ENCODE measurements around the gene PTPRJ. TPM values are rescaled to one million over a fixed set of nuclear protein-coding genes. Genes with fewer than 3 reads are reported as not detected.
"Not testable (repeated sequence)": the region's sequence is repeated elsewhere in the genome, so short reads cannot be mapped to it uniquely, and the experiment has no call there.

PTPRJ gene
- 24.3 and 25.5 TPM in 2 replicates for total RNA-seq
- long read RNA-seq, partial matches to known transcripts, result 0 of 6 reads
- long read RNA-seq, other reads (novel, unspliced or antisense), result 6 of 6 reads

DNA sequence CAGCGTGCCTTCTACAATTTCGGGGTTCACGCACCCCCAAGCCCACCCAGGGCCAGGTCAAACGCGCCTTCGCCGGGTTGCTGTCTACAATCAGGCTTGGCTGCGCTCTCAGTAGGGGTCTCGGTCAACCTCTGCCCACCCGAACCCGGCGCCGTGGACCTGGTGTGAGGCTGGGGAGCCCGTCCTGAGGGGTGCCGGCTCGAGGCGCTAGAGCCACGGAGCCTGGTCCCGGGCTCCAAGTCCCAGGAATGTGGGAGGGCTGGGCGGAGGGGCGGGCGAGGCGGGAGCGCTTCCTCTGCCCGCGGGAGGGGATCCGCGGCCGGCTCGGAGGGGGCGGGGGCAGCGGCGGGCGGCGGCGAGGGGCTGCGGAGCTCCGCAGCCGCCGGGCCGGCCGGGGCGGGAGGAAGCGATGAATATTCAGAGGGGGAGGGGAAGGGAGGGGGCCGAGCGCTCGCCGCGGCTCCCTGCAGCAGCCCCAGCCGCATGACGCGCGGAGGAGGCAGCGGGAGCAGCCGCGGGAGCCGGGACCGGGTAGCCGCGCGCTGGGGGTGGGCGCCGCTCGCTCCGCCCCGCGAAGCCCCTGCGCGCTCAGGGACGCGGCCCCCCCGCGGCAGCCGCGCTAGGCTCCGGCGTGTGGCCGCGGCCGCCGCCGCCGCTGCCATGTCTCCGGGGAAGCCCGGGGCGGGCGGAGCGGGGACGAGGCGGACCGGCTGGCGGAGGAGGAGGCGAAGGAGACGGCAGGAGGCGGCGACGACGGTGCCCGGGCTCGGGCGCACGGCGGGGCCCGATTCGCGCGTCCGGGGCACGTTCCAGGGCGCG is at the start of gene PTPRJ:
Gene PTPRJ, plus strand, starts transcription at position 472 of the 819 bp plus-strand sequence. CDS start 354 bp downstream, outside the sequence.
- H3K27ac Mint-ChIP-seq (ENCODE audit: unreplicated experiment), result no peak within 1 kb of the TSS
- DNase-seq (ENCODE audit: low read depth, low spot score), result peak; percentile 51
- no peaks in the 10 kb centered on the region for H3K36me3 Mint-ChIP-seq (ENCODE audit: low read depth)
- H3K4me1 Mint-ChIP-seq, result peaks cover 30% of the 10 kb centered on the region
- no peaks in the 10 kb centered on the region for H3K9me3 Mint-ChIP-seq
- TF ChIP-seq, protein P1, sequence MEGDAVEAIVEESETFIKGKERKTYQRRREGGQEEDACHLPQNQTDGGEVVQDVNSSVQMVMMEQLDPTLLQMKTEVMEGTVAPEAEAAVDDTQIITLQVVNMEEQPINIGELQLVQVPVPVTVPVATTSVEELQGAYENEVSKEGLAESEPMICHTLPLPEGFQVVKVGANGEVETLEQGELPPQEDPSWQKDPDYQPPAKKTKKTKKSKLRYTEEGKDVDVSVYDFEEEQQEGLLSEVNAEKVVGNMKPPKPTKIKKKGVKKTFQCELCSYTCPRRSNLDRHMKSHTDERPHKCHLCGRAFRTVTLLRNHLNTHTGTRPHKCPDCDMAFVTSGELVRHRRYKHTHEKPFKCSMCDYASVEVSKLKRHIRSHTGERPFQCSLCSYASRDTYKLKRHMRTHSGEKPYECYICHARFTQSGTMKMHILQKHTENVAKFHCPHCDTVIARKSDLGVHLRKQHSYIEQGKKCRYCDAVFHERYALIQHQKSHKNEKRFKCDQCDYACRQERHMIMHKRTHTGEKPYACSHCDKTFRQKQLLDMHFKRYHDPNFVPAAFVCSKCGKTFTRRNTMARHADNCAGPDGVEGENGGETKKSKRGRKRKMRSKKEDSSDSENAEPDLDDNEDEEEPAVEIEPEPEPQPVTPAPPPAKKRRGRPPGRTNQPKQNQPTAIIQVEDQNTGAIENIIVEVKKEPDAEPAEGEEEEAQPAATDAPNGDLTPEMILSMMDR (conservative IDR thresholded peaks at IDR 0.05), result peak; percentile 5
- peak within 1 kb of the TSS; percentile 88 for H3K4me3 Mint-ChIP-seq
- peaks cover 3% of the 10 kb centered on the region for H3K27me3 Mint-ChIP-seq (ENCODE audit: low read depth)

DNA sequence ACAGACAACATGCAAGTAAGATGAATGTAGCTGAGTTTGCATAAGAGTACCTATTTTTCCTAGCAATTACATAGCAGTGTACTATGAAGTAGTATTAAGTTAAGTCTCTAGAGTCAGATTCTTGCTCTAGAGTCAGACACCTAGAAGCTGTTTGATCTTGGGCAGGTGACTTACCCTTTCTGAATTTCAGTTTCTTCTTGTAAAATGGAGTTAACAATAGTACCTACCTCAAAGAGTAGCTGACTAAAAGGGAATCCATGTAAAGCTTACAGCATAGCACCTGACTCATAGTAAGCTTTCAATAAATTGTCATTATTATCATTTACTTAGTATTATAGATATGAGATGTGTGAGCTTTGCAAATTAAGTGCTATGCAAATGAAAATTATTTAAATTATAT is 47.8 kb upstream of the PTPRJ start:
- DNase-seq (ENCODE audit: low read depth, low spot score), result no peak
- Mint-ChIP-seq H3K36me3 (ENCODE audit: low read depth) (no peaks in the 10 kb centered on the region), H3K9me3 (no peaks in the 10 kb centered on the region), H3K4me3 (no peak overlapping the region), H3K27ac (ENCODE audit: unreplicated experiment) (no peak overlapping the region), H3K4me1 (peaks cover 9% of the 10 kb centered on the region), H3K27me3 (ENCODE audit: low read depth) (no peaks in the 10 kb centered on the region)
- TF ChIP-seq, protein P1 (conservative IDR thresholded peaks at IDR 0.05), result no peak

DNA sequence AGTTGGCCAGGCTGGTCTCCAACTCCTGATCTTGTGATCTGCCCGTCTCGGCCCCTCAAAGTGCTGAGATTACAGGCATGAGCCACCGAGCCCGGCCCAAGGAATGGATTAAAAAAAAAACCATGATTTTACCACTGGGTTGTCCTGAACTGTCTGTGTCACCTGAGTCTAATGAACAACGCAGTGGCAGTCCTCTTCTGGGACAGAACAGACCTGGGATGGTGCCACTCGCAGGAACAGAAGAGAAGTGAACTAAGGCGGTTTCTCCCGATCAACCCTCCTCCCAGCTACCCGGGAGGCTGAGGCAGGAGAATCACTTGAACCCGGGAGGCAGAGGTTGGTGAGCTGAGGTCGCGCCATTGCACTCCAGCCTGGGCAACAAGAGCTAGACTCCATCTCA is 46.6 kb upstream of the PTPRJ start:
- not testable (repeated sequence) for H3K27me3 Mint-ChIP-seq (ENCODE audit: low read depth); H3K4me3 Mint-ChIP-seq; H3K9me3 Mint-ChIP-seq; DNase-seq (ENCODE audit: low read depth, low spot score); H3K36me3 Mint-ChIP-seq (ENCODE audit: low read depth); H3K27ac Mint-ChIP-seq (ENCODE audit: unreplicated experiment)
- peaks cover 11% of the 10 kb centered on the region for H3K4me1 Mint-ChIP-seq

DNA sequence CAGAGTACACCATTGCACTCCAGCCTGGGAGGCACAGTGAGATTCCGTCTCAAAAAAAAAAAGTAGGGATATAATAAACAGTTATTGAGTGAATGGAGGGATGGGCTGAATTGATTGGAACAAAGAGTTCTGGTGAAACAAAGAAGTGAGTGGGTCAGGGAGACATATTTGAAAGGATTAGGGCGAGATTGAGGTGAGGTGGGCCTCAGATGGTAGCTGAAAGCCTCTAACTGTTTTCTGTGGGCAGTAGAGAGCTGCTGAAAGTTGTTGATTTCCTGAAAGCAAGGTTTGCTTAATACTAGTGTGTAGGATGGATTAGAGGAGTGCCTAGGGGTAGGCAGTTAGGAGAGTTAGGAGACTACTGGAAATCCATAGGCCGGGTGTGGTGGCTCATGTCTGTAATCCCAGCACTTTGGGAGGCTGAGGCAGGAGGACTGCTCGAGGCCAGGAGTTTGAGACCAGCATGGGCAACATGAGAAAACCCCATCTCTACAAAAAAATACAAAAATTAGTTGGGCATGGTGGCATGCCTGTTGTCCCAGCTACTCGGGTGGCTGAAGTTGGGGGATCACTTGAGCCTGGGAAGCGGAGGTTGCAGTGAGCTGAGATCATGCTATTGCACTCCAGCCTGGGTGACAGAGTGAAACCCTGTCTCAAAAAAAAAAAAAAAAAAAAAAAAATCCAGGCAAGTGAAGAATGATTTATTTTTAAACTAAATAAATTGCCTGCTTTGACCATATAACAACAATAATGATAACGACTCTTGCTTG is 41.4 kb upstream of the PTPRJ start:
- Mint-ChIP-seq H3K4me1 (peaks cover 18% of the 10 kb centered on the region), H3K4me3 (no peak overlapping the region), H3K9me3 (no peaks in the 10 kb centered on the region), H3K27me3 (ENCODE audit: low read depth) (no peaks in the 10 kb centered on the region), H3K27ac (ENCODE audit: unreplicated experiment) (no peak overlapping the region), H3K36me3 (ENCODE audit: low read depth) (no peaks in the 10 kb centered on the region)
- DNase-seq (ENCODE audit: low read depth, low spot score), result no peak
- TF ChIP-seq, protein P1 (conservative IDR thresholded peaks at IDR 0.05), result no peak

DNA sequence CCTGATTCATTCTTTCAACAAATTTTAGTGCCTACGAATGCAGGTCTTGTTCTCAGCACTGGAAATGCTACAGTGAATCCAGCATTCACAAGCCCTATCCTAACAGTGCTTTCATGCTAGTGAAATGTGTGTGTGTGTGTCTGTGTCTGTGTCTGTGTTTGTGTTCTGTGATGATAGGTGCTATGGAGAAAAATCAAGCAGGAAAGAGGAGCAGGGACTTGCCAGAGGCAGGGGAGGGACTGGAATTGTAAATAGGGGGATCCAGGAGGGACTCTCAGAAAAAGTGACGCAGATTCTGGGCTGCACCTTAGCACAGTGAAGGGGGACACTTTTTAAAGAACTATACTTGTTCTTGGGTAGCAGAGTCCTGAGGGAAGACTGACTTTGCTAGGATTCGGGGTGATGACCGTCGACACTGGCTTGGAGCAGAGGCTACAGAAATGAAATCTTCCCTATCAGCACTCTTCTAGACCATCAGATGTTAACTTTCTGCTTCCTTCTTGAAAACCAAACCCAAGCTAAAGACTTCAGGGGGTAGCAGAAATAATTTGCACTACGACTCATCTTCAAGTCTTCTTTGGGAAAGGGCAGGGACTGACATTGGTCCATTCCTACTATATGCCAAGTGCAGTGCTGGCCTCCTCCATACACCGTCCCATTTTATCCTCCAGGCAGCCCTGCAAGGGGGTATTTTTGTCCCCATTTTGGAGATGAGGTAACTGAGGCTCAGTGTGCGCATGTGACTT is 39.3 kb upstream of the PTPRJ start:
- no peaks in the 10 kb centered on the region for H3K36me3 Mint-ChIP-seq (ENCODE audit: low read depth)
- TF ChIP-seq, protein P1 (conservative IDR thresholded peaks at IDR 0.05), result no peak
- no peaks in the 10 kb centered on the region for H3K27me3 Mint-ChIP-seq (ENCODE audit: low read depth)

More for the DNA sequence above, 39.3 kb upstream of the PTPRJ start:
- no peak overlapping the region for H3K4me3 Mint-ChIP-seq
- no peak overlapping the region for H3K27ac Mint-ChIP-seq (ENCODE audit: unreplicated experiment)
- no peak for DNase-seq (ENCODE audit: low read depth, low spot score)
- H3K4me1 Mint-ChIP-seq, result peaks cover 17% of the 10 kb centered on the region
- no peaks in the 10 kb centered on the region for H3K9me3 Mint-ChIP-seq
